ENCODE results near the gene NDUFA12. TPM values are rescaled to one million over a fixed set of nuclear protein-coding genes. Genes with fewer than 3 reads are reported as not detected.

The NDUFA12 gene
- total RNA-seq, 1 donor, result 66.6 TPM

DNA sequence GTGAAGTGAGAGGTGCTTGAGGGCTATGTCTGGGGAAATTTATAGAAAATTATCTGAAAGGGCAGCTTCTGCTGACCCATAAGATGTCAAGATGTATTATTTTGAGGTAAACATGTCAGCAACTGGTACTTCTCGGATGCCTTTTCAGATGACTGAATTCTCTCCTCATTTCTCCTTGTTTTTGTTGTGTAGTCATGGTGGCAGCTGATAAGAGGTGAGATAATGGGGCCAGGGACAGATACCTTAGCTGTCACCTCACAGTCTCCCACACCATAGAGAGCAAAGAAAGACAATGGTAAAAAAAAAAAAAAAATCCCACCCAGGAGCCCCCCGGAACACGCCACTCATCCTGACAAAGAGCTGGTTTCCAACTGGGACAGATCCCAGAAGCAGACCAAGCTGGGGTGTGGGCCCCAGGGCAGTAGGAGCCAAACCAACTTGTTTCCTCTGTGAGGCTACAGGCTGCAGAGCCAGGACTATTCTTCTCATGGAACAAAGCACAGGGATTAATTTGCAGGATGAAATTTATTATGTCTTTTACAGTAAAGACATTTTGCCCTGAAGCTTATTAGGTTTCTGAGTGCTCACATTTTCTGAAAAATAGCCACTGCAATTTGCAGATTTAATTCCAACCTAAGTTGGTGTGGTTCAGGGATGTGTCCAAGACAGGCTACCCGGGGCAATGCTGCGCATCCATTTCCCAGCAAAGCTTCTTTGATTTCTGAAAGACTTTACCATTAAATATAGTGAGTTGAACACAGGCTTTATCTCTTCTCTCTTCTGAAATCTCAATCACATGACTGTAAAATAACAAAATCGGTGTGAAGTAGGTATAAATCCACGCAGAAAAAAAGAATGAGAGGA is 52.2 kb downstream of the NDUFA12 start:
- H3K79me2 ChIP-seq (ENCODE audit: insufficient read depth, low read length), result no peaks in the 10 kb centered on the region
- H4K20me1 ChIP-seq (ENCODE audit: insufficient read depth, low read length), result no peaks in the 10 kb centered on the region
- DNase-seq (ENCODE audit: insufficient read length, low spot score, missing footprints), result no peak
- H3K27me3 ChIP-seq (ENCODE audit: insufficient read depth, low read length), result peaks cover 4% of the 10 kb centered on the region
- H3K4me2 ChIP-seq (ENCODE audit: insufficient read depth, low read length), result no peak overlapping the region
- H3K9me3 ChIP-seq (ENCODE audit: low read depth, low read length), result no peaks in the 10 kb centered on the region
- H3K27ac ChIP-seq (ENCODE audit: low read depth, low read length), result no peak overlapping the region
- H2AFZ ChIP-seq (ENCODE audit: low read length), result no peak overlapping the region
- no peaks in the 10 kb centered on the region for H3K36me3 ChIP-seq (ENCODE audit: insufficient read depth, low read length)
- H3K4me3 ChIP-seq (ENCODE audit: insufficient read depth, low read length), result no peak overlapping the region
- H3K4me1 ChIP-seq (ENCODE audit: insufficient read depth, low read length), result peaks cover 10% of the 10 kb centered on the region
- TF ChIP-seq, protein P1, sequence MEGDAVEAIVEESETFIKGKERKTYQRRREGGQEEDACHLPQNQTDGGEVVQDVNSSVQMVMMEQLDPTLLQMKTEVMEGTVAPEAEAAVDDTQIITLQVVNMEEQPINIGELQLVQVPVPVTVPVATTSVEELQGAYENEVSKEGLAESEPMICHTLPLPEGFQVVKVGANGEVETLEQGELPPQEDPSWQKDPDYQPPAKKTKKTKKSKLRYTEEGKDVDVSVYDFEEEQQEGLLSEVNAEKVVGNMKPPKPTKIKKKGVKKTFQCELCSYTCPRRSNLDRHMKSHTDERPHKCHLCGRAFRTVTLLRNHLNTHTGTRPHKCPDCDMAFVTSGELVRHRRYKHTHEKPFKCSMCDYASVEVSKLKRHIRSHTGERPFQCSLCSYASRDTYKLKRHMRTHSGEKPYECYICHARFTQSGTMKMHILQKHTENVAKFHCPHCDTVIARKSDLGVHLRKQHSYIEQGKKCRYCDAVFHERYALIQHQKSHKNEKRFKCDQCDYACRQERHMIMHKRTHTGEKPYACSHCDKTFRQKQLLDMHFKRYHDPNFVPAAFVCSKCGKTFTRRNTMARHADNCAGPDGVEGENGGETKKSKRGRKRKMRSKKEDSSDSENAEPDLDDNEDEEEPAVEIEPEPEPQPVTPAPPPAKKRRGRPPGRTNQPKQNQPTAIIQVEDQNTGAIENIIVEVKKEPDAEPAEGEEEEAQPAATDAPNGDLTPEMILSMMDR (IDR thresholded peaks at IDR 0.05; ENCODE audit: extremely low read depth, low read depth, low read length), result no peak

DNA sequence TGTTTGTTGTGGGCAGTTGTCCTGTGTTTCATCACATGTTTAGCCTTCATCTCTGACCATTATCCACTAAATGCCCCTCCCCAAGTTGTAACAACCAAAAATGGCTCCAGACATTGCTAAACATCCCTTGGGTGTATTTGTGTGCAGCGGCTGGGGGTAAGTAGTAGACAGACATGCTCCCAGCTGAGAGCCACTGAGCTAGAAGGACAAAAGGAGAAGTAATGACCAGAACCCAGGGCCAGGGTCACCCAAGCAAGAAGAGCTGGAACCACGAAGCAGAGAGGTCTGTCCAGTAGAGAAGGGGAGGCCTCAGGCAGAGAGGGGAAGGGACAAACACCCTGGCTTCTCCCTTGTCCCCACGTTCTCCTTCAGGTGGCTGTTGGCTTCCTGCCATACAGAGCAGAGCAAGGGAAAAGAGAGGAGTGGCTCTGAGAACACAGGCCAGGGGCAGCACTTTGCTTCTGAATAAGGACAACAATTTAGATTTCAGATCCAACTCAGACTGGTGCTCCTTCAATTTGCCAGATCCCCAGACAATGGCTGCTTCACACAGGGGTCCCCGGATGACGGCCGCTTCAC is 55.2 kb downstream of the NDUFA12 start:
- Histone ChIP-seq H3K36me3 (ENCODE audit: insufficient read depth, low read length) (no peaks in the 10 kb centered on the region), H3K27me3 (ENCODE audit: insufficient read depth, low read length) (peaks cover 2% of the 10 kb centered on the region), H3K79me2 (ENCODE audit: insufficient read depth, low read length) (no peaks in the 10 kb centered on the region), H4K20me1 (ENCODE audit: insufficient read depth, low read length) (no peaks in the 10 kb centered on the region), H3K27ac (ENCODE audit: low read depth, low read length) (no peak overlapping the region), H3K4me3 (ENCODE audit: insufficient read depth, low read length) (no peak overlapping the region), H3K9me3 (ENCODE audit: low read depth, low read length) (no peaks in the 10 kb centered on the region), H3K4me2 (ENCODE audit: insufficient read depth, low read length) (no peak overlapping the region), H2AFZ (ENCODE audit: low read length) (no peak overlapping the region), H3K4me1 (ENCODE audit: insufficient read depth, low read length) (peaks cover 5% of the 10 kb centered on the region)
- no peak for DNase-seq (ENCODE audit: insufficient read length, low spot score, missing footprints)
- TF ChIP-seq, protein P1 (IDR thresholded peaks at IDR 0.05; ENCODE audit: extremely low read depth, low read depth, low read length), result no peak

DNA sequence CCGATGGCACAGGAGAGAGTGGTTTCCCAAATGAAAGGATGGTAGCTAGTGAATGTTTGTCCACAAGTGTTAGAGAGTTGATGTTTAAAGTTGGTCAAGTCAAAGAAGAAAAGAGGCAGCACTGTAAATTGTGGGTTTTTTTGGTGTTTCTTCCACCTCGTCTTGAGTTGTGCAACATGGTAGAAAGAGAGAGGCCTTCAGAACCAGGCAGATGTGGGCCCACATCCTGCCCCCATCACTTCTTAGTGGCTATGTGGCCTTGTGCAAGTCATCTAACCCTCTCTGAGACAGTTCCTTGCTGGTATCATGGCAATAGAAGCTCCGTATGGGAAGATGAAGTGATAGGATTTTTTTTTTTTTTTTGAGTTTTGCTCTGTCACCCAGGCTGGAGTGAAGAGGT is 60.8 kb downstream of the NDUFA12 start:
- TF ChIP-seq, protein P1 (IDR thresholded peaks at IDR 0.05; ENCODE audit: extremely low read depth, low read depth, low read length), result no peak
- H3K36me3 ChIP-seq (ENCODE audit: insufficient read depth, low read length), result no peaks in the 10 kb centered on the region
- no peak overlapping the region for H2AFZ ChIP-seq (ENCODE audit: low read length)
- H3K27ac ChIP-seq (ENCODE audit: low read depth, low read length), result peak overlapping the region; percentile 88
- no peaks in the 10 kb centered on the region for H4K20me1 ChIP-seq (ENCODE audit: insufficient read depth, low read length)
- H3K4me3 ChIP-seq (ENCODE audit: insufficient read depth, low read length), result no peak overlapping the region
- peaks cover 14% of the 10 kb centered on the region for H3K4me1 ChIP-seq (ENCODE audit: insufficient read depth, low read length)
- no peak overlapping the region for H3K4me2 ChIP-seq (ENCODE audit: insufficient read depth, low read length)
- DNase-seq (ENCODE audit: insufficient read length, low spot score, missing footprints), result no peak
- H3K27me3 ChIP-seq (ENCODE audit: insufficient read depth, low read length), result no peaks in the 10 kb centered on the region
- H3K9me3 ChIP-seq (ENCODE audit: low read depth, low read length), result no peaks in the 10 kb centered on the region
- H3K79me2 ChIP-seq (ENCODE audit: insufficient read depth, low read length), result no peaks in the 10 kb centered on the region

DNA sequence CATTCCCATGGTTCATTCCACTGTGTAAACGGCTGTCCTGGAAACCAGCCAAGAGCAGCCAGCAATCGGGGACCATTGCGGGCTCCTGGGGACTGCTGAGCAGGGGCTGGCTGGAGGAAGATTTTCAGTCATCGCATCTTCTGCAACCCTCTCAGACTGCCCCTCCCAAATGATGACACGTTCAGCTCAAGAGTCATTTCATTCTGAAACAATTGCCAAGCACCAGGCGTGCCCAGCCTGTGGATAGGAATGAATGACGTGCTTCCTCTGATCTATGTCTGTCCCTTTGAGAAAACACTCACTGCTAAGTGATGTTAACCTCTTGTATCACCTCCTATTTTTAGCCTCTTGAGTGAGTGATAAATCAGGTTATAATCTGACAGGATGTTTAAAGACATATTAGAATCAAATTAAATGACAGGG is 62.0 kb downstream of the NDUFA12 start:
- peak; percentile 91 for DNase-seq (ENCODE audit: insufficient read length, low spot score, missing footprints)
- Histone ChIP-seq H3K36me3 (ENCODE audit: insufficient read depth, low read length) (no peaks in the 10 kb centered on the region), H4K20me1 (ENCODE audit: insufficient read depth, low read length) (no peaks in the 10 kb centered on the region), H3K79me2 (ENCODE audit: insufficient read depth, low read length) (no peaks in the 10 kb centered on the region), H3K9me3 (ENCODE audit: low read depth, low read length) (no peaks in the 10 kb centered on the region), H3K27me3 (ENCODE audit: insufficient read depth, low read length) (no peaks in the 10 kb centered on the region), H3K27ac (ENCODE audit: low read depth, low read length) (peak overlapping the region; percentile 88), H3K4me2 (ENCODE audit: insufficient read depth, low read length) (peak overlapping the region; percentile 68), H3K4me3 (ENCODE audit: insufficient read depth, low read length) (peak overlapping the region; percentile 24), H2AFZ (ENCODE audit: low read length) (peak overlapping the region; percentile 88), H3K4me1 (ENCODE audit: insufficient read depth, low read length) (peaks cover 14% of the 10 kb centered on the region)
- TF ChIP-seq, protein P1 (IDR thresholded peaks at IDR 0.05; ENCODE audit: extremely low read depth, low read depth, low read length), result no peak
